Muscle of back (tissue), 11 donors: Measurements from ENCODE around the gene HNRNPL. TPM values are rescaled to one million over a fixed set of nuclear protein-coding genes. Genes with fewer than 3 reads are reported as not detected.

Experiments
- DNase-seq, 3 donors: peaks; one replicate each; pipeline versions ENCODE4 v3.0.0 to v3.0.0-alpha.2; 2013
- polyA plus RNA-seq, 10 donors: library from polyadenylated mRNA; unstranded; fragments of 120-200 nt; gene quantifications; one replicate each; pipeline ENCODE4 v1.2.1, GENCODE V29; 2013; ENCODE audit not compliant: insufficient read length in 10 of 10

Gene HNRNPL
- polyA plus RNA-seq, 10 donors: 240 to 346 (median 278) TPM

GRCh38 chr19:38848299-38849146, 1.3 kb downstream of the HNRNPL start:
- DNase-seq: no peak

- DNase-seq: no peak
These were observed 3.7 kb downstream of the HNRNPL start for GRCh38 chr19:38846097-38846496.

GRCh38 chr19:38845374-38846024, 4.3 kb downstream of the HNRNPL start:
- DNase-seq: no peak

- no peak for DNase-seq
These were observed 5.6 kb downstream of the HNRNPL start for GRCh38 chr19:38844093-38844686.

GRCh38 chr19:38843175-38843758, 6.5 kb downstream of the HNRNPL start:
- no peak for DNase-seq

- no peak for DNase-seq
These were observed 7.2 kb downstream of the HNRNPL start for GRCh38 chr19:38842439-38843174.

- DNase-seq: no peak
These were observed 7.9 kb downstream of the HNRNPL start for GRCh38 chr19:38841787-38842438.

GRCh38 chr19:38841180-38841766, 8.5 kb downstream of the HNRNPL start:
- no peak for DNase-seq

- DNase-seq: peak in 2 of 3 donors; percentile 38 to 45
These were observed 9.2 kb downstream of the HNRNPL start for GRCh38 chr19:38840583-38840968.

- DNase-seq: no peak
These were observed 9.8 kb downstream of the HNRNPL start for GRCh38 chr19:38839816-38840582.

- DNase-seq: no peak
These were observed 10.6 kb downstream of the HNRNPL start for GRCh38 chr19:38838986-38839761.

- no peak for DNase-seq
These were observed 11.4 kb downstream of the HNRNPL start for GRCh38 chr19:38838208-38838985.

GRCh38 chr19:38837656-38838121, 12.1 kb downstream of the HNRNPL start:
- no peak for DNase-seq

GRCh38 chr19:38836983-38837626, 12.7 kb downstream of the HNRNPL start:
- no peak for DNase-seq

GRCh38 chr19:38836159-38836982, 13.4 kb downstream of the HNRNPL start:
- DNase-seq: no peak

- DNase-seq: no peak
These were observed 15.2 kb downstream of the HNRNPL start for GRCh38 chr19:38834590-38834989.

GRCh38 chr19:38834104-38834490, 15.7 kb downstream of the HNRNPL start:
- no peak for DNase-seq
